Adrenal gland (tissue), 5 donors: ENCODE results near the gene TSPAN13.

Experiments
- CTCF ChIP-seq, 6 experiments: fragments of 450-650 bp in 4 of 6; fragments of 200-600 bp in 2 of 6; sonication (generic) in 1 of 6; IDR thresholded peaks; 1 replicate in 5 of 6; 2 replicates in 1 of 6; pipeline versions ENCODE4 v1.5.1 to v1.8.0; 2016 to 2021; ENCODE audit warnings: antibody characterized with exemption in 6 of 6, mild to moderate bottlenecking in 2 of 6, moderate library complexity in 1 of 6
- POLR2A ChIP-seq, 2 donors: fragments of 450-650 bp; IDR thresholded peaks; one replicate each; pipeline ENCODE4 v1.6.1; 2017; ENCODE audit warnings: antibody characterized with exemption in 2 of 2, mild to moderate bottlenecking in 2 of 2, moderate library complexity in 1 of 2
- donor health status: DM: no; HTN: no; CAD: no.

- TF ChIP-seq CTCF (IDR thresholded peaks at IDR 0.05) (no peak), POLR2A (IDR thresholded peaks at IDR 0.05) (no peak)
Measured at GRCh38 chr7:16791905-16792698, 38.5 kb downstream of the TSPAN13 start.
